Pancreas (tissue), 10 donors: ENCODE results near the gene SPRING1. TPM values are rescaled to one million over a fixed set of nuclear protein-coding genes. Genes with fewer than 3 reads are reported as not detected.

Source experiments
- ATAC-seq, 4 donors: fragments of 200-7000 bp; cut with Tn5 transposase; one replicate each; pipeline versions ENCODE4 v1.8.0 to v1.9.1; 2020; ENCODE audit warnings: mild to moderate bottlenecking in 4 of 4, moderate library complexity in 4 of 4
- DNase-seq, 6 donors: peaks; one replicate each; pipeline ENCODE4 v3.0.0-alpha.2; 2020
- FAIRE-seq: peaks from 2 replicates; lab custom pipeline; 2012; peaks lifted over from hg19 to GRCh38; lab: Jason Lieb, UNC
- H3K27ac ChIP-seq, 4 donors: fragments of 200-600 bp; sonication (generic); 1 replicate in 3 of 4; 2 replicates in 1 of 4; pipeline versions ENCODE4 v1.5.0 to v1.8.0; 2020
- H3K27me3 ChIP-seq, 4 donors: fragments of 200-600 bp; one replicate each; pipeline ENCODE4 v1.8.0; 2021
- H3K36me3 ChIP-seq, 3 donors: fragments of 200-600 bp; sonication (generic) in 1 of 3; one replicate each; pipeline versions ENCODE4 v1.5.0 to v1.8.0; 2020 to 2021
- H3K4me1 ChIP-seq, 3 donors: fragments of 200-600 bp; one replicate each; pipeline ENCODE4 v1.8.0; 2021
- H3K4me3 ChIP-seq, 4 donors: fragments of 200-600 bp; sonication (generic) in 2 of 4; one replicate each; pipeline versions ENCODE4 v1.5.0 to v1.8.0; 2020 to 2021
- H3K9me3 ChIP-seq, 4 donors: fragments of 200-600 bp; one replicate each; pipeline ENCODE4 v1.8.0; 2021
- WGBS, 2 donors: extraction: QIAGEN DNeasy Blood & Tissue Kit; methylation state at CpG; one replicate each; pipeline ENCODE4 v1.1.7; 2013; 5-methylcytosine and 5-hydroxymethylcytosine counted together
- intact Hi-C, 3 donors: fragments of 100-400 bp; cut with DNase I; formaldehyde crosslinking; loops; one replicate each; pipeline versions ENCODE4 v1.11.1 to v1.14.2; 2022
- polyA plus RNA-seq, 2 donors: library from polyadenylated mRNA; stranded (reverse); fragments of 200-250 nt; gene quantifications; one replicate each; pipeline ENCODE4 v1.2.3, GENCODE V29; 2013
- total RNA-seq, 6 donors: library from RNA; stranded (reverse); fragmentation: NEBNext Ultra II Directional in 4 of 6; extraction: Animal tissue kit (Norgen Biotek cat#: 25700) in 4 of 6; gene quantifications; one replicate each; pipeline versions ENCODE4 v1.2.1 to v1.2.4, GENCODE V29; 2021 to 2023
- TF ChIP-seq, protein P1 (sequence below), 4 donors: fragments of 200-600 bp; sonication (generic) in 3 of 4; IDR thresholded peaks; one replicate each; pipeline versions ENCODE4 v1.5.0 to v1.8.0; 2021; ENCODE audit warnings: antibody characterized with exemption in 4 of 4
- donor health status: healthy with polysubstance abuse.
- donor health status: DM: no; HTN: no; CAD: no; lungs with moderate emphysema.
- donor health status: DM: no; HTN: no; CAD: no.
- donor health status: control.
- donor health status: control.
- donor health status: Bipolar disorder and iron deficiency.
- donor health status: DM: yes; HTN: yes; CAD: no.
- donor health status: DM: no; HTN: no; CAD: no.
- donor health status: DM: no; HTN: no; CAD: no.
- donor health status: DM: yes; HTN: yes; CAD: no.

The SPRING1 gene
- total and polyA plus RNA-seq, 8 donors, result 7.5 to 21.9 (median 10.5) TPM

DNA sequence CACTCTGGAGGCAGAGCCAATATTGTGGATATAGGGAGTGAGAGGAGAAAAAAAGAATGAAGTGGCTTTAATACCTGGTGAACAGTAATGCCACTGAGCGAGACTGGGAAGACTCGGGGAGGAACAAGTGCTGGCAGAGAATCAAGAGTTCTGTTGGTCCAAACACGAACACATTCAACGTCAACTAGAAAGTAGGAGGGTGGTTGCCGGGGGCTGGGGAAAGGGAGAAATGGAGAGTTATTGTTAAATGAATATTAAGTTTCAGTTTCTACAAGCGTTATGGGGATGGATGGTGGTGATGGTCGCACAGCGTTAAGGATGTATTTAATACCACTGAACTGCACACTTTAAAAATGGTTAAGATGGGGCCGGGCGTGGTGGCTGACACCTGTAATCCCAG, 2.8 kb downstream of the SPRING1 start:
- no peak for ATAC-seq
- H3K36me3 ChIP-seq, result no peaks in the 10 kb centered on the region
- peak overlapping the region in 2 of 4 donors; percentile 4 to 11 for H3K27ac ChIP-seq
- no peaks in the 10 kb centered on the region for H3K27me3 ChIP-seq
- peaks cover 5 to 11% (median 6%) of the 10 kb centered on the region in 3 donors for H3K4me1 ChIP-seq
- FAIRE-seq, result no peak
- no peaks in the 10 kb centered on the region for H3K9me3 ChIP-seq
- TF ChIP-seq, protein P1, sequence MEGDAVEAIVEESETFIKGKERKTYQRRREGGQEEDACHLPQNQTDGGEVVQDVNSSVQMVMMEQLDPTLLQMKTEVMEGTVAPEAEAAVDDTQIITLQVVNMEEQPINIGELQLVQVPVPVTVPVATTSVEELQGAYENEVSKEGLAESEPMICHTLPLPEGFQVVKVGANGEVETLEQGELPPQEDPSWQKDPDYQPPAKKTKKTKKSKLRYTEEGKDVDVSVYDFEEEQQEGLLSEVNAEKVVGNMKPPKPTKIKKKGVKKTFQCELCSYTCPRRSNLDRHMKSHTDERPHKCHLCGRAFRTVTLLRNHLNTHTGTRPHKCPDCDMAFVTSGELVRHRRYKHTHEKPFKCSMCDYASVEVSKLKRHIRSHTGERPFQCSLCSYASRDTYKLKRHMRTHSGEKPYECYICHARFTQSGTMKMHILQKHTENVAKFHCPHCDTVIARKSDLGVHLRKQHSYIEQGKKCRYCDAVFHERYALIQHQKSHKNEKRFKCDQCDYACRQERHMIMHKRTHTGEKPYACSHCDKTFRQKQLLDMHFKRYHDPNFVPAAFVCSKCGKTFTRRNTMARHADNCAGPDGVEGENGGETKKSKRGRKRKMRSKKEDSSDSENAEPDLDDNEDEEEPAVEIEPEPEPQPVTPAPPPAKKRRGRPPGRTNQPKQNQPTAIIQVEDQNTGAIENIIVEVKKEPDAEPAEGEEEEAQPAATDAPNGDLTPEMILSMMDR (IDR thresholded peaks at IDR 0.05), result no peak
- DNase-seq, result no peak
- intact Hi-C loops, result no loop called here
- 86% methylated on average over 10 of the region's 10 CpGs for whole genome bisulfite sequencing, 2 donors
- H3K4me3 ChIP-seq, result no peak overlapping the region

DNA sequence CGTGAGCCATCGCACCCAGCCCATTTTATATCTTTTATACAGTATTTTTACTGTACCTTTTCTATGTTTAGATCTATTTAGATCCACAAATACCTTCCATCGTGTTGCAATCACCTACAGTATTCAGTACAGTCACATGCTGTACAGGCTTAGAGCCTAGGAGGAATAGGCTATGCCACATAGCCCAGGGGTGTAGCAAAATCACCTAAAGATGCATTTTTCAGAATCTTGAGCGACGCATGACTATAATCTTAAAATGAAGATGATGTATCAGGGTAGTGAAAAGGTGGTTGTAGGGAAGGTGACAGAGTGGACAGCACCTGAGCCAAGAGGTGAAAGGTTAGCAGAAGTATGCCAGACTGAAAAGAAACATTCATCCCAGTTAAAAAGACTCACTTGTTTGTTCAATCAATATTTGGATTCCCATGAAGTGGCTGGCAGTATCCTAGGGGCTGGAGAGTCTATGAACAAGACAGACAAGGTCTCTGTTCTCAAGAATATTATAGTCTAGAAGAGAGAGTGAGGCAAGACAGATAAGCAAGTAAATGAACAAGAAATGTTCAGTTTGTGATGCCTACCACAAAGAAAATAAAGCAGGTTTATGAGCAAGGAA, 3.6 kb downstream of the SPRING1 start:
- Histone ChIP-seq H3K9me3 (no peaks in the 10 kb centered on the region), H3K4me1 (peaks cover 5 to 11% (median 6%) of the 10 kb centered on the region in 3 donors), H3K27me3 (no peaks in the 10 kb centered on the region), H3K4me3 (no peak overlapping the region), H3K27ac (peak overlapping the region in 2 of 4 donors; percentile 4 to 11), H3K36me3 (no peaks in the 10 kb centered on the region)
- DNase-seq, result no peak
- TF ChIP-seq, protein P1 (IDR thresholded peaks at IDR 0.05), result no peak
- no peak for FAIRE-seq
- 63 to 73% methylated on average over 5 of the region's 5 CpGs for WGBS, 2 donors
- no peak for ATAC-seq
- intact Hi-C loops, result no loop called here

DNA sequence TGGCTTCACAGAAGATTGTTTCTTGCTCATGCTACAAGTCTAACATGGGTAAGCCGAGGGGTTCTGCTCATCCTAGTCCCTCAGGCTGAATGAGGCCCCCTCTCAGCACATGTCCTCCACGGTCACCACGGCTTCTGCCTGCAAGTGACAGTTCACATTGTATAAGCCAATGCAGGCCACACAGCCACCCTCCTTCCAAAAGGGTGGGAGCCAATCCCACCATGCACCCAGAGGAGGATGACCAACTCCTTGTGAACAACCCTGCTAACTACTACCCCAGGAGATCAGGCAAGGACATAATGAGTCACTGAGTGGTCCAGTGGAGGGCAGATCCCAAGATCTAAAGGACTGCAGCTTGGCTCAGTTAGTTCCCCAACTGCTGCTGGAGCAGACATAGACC, 6.1 kb downstream of the SPRING1 start:
- no peaks in the 10 kb centered on the region for H3K9me3 ChIP-seq

DNA sequence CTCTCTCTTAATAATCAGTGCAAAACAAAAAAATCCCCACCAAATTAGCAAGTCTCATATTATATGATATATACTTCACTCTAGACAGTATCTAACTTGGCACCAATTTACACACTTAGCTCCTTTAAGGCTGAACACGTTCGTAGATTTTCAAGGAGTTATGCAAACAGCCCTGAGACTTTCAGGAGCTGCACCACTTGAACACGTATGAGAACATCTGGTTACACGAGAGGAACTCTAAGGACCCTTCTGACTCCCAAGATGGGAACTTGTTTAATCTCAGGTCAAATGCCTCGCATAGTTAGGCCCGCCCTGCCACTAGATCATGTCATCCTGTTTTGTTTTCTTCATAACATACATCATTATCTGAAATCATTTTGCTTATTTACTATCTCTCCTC, 10.0 kb downstream of the SPRING1 start:
- TF ChIP-seq, protein P1 (IDR thresholded peaks at IDR 0.05), result no peak
- intact Hi-C loops, result no loop called here
- Histone ChIP-seq H3K4me1 (peaks cover 3 to 15% (median 12%) of the 10 kb centered on the region in 3 donors), H3K9me3 (no peaks in the 10 kb centered on the region), H3K27me3 (no peaks in the 10 kb centered on the region), H3K27ac (no peak overlapping the region), H3K4me3 (no peak overlapping the region), H3K36me3 (no peaks in the 10 kb centered on the region)
- ATAC-seq (peak in 1 of 4 donors; percentile 18), FAIRE-seq (no peak), DNase-seq (no peak)
- 43 to 46% methylated on average over 6 of the region's 6 CpGs for WGBS, 2 donors

More for the DNA sequence above, 6.1 kb downstream of the SPRING1 start:
- H3K4me3 ChIP-seq, result no peak overlapping the region
- H3K27me3 ChIP-seq, result no peaks in the 10 kb centered on the region
- H3K27ac ChIP-seq, result no peak overlapping the region
- FAIRE-seq (no peak), DNase-seq (no peak), ATAC-seq (no peak)
- WGBS, 2 donors, result 84 to 89% methylated on average over 3 of the region's 3 CpGs
- peaks cover 3 to 22% (median 13%) of the 10 kb centered on the region in 3 donors for H3K4me1 ChIP-seq
- TF ChIP-seq, protein P1 (IDR thresholded peaks at IDR 0.05), result no peak
- intact Hi-C loops, result no loop called here
- no peaks in the 10 kb centered on the region for H3K36me3 ChIP-seq

DNA sequence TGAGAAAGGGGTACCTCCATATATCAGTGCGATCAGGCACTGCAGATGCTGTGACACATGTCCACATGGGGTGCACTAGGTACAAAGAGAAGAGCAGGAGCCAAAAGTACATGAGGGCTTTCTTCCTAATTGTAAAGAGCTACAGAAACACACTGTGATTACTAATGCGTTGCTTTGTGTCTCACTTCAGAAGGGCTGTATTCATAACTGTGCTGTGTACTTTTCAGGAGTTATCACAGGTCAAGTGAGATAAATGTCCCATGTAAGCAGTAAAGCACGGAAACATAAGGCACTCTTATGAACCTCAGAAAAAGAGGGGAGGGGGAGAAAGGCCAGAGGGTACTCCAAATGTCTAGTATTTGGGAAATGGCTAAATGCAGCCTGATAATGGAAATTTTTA, 10.6 kb downstream of the SPRING1 start:
- TF ChIP-seq, protein P1 (IDR thresholded peaks at IDR 0.05), result no peak
- intact Hi-C loops, result no loop called here
- 22 to 32% methylated on average over 3 of the region's 3 CpGs for WGBS, 2 donors
- peak in 3 of 4 donors; percentile 43 to 72 (median 69) for ATAC-seq
- Histone ChIP-seq H3K4me1 (peaks cover 3 to 15% (median 12%) of the 10 kb centered on the region in 3 donors), H3K9me3 (no peaks in the 10 kb centered on the region), H3K4me3 (no peak overlapping the region), H3K27me3 (no peaks in the 10 kb centered on the region), H3K36me3 (no peaks in the 10 kb centered on the region), H3K27ac (no peak overlapping the region)
- DNase-seq, result no peak
- no peak for FAIRE-seq
